HUES64 (cell line): Measurements from ENCODE around the gene RPN2.

Experiments used
- H3K27ac ChIP-seq: 2 replicates; pipeline ENCODE4 v1.7.0; 2013; ENCODE audit warnings: low read depth, low read length, inconsistent platforms
- H3K27me3 ChIP-seq: 2 replicates; pipeline ENCODE4 v1.6.1; 2013; ENCODE audit warnings: mild to moderate bottlenecking, low read length; ENCODE audit not compliant: insufficient read depth
- H3K36me3 ChIP-seq: 2 replicates; pipeline ENCODE4 v1.6.1; 2013; ENCODE audit warnings: mild to moderate bottlenecking, low read length; ENCODE audit not compliant: insufficient read depth
- H3K4me1 ChIP-seq: 2 replicates; pipeline ENCODE4 v1.6.1; 2013; ENCODE audit warnings: mild to moderate bottlenecking, low read length, moderate library complexity; ENCODE audit not compliant: insufficient read depth
- H3K4me3 ChIP-seq: 2 replicates; pipeline ENCODE4 v1.5.1; 2013; ENCODE audit warnings: mild to moderate bottlenecking, low read length, moderate library complexity
- H3K9ac ChIP-seq: 2 replicates; pipeline ENCODE4 v1.6.1; 2013; ENCODE audit warnings: mild to moderate bottlenecking, low read depth, low read length
- H3K9me3 ChIP-seq: 2 replicates; pipeline ENCODE4 v1.6.1; 2013; ENCODE audit warnings: low read depth, low read length; ENCODE audit not compliant: insufficient read depth
- WGBS: fragments of 150-250, 120-280 bp; methylation state at CpG from one replicate; pipeline ENCODE4 v1.1.7; 2013; ENCODE audit warnings: missing lambda C conversion rate; 5-methylcytosine and 5-hydroxymethylcytosine counted together

RPN2 gene

DNA sequence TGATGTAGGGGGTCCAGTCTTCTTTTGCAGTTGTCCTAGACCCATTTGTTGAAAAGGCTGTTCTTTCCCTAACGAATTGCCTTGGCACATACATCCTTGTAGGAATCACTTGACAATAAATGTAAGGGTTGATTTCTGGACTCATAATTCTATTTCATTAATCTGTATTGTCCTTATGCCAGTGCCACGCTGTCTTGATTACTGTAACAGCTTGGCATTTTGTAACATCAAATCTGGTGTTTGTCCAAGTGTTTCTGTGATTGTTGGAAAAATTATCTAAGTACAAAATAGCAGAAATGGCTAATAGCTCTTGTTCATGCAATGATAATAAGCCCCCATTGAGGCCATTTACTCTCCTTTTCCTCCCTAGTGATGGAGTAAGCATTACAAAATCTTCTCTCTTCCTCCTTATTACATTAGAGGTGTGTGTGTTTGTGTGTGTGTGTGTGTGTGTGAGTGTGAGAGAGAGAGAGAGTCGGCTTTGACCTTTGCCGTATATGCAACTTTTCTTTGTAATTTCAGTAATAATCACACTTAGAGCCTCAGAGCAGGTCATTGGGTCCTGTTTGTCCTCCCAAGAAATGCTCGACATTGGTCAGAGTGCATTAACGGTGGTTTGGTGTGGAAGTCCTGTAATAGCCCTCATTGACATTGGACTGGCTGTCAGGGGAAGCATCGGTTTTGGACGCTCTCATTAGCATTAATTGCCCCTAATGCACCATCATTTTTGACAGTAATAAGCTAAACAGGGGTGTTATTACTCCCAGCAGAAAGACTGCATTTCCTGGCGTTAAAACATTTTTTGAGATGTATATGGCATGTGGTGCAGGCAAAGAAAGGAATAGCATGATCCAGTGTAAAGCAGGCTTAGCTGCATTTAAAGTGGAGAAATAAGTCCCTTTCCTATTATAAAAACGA is 40.9 kb downstream of the RPN2 start:
- WGBS = 95% methylated on average over 9 of the region's 10 CpGs
- Histone ChIP-seq H3K27ac (no peak overlapping the region), H3K9ac (no peak overlapping the region), H3K9me3 (no peaks in the 10 kb centered on the region), H3K27me3 (no peaks in the 10 kb centered on the region), H3K4me1 (peaks cover 9% of the 10 kb centered on the region; the same call in 1 of the 2 replicates), H3K4me3 (no peak overlapping the region), H3K36me3 (peaks cover 83% of the 10 kb centered on the region)

DNA sequence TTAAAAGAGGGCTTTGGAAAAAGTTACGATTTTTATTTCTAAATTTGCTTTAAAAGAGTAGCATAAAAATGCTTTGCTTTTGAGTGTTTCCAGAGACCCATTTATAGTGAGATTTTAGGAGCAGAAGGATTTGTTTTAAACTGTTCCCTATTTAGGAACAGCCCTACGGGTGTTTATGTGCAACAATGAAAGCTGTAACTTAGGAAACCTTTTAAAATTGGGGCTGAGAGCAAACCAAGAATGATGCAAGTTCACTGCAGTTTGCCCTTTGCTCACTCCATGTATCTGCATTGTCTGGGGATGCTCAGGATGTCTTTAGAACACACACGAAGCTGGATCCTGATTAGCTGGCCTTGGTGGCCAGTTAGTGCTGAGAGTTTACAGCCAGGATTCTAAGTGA is 41.6 kb downstream of the RPN2 start:
- H3K4me3 ChIP-seq = no peak overlapping the region
- H3K36me3 ChIP-seq = peaks cover 83% of the 10 kb centered on the region
- no peaks in the 10 kb centered on the region for H3K9me3 ChIP-seq
- H3K4me1 ChIP-seq = peaks cover 9% of the 10 kb centered on the region; the same call in 1 of the 2 replicates
- H3K27me3 ChIP-seq = no peaks in the 10 kb centered on the region
- 93% methylated on average over 3 of the region's 3 CpGs for WGBS
- no peak overlapping the region for H3K9ac ChIP-seq
- H3K27ac ChIP-seq = no peak overlapping the region

DNA sequence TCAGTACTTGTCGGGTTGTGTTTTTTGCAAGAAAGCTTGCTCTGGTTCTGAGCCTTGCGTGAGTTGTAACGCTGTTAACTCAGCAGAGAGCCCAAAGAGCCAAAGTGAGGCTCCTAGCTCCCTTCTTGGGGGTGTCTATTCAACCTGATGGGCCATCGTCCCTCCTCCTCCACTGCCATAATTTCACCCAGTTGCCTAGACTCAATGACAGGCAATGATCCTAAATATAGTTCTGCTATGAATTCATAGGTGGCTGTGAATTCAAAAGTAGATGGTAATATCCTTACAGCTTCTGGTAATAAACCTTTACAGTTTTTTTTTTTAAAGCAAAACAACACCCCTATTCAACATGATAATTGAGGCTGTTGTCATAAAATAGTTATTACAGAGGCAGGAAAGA is 43.0 kb downstream of the RPN2 start:
- WGBS = 98% methylated on average over 4 of the region's 4 CpGs
- peaks cover 84% of the 10 kb centered on the region for H3K36me3 ChIP-seq

DNA sequence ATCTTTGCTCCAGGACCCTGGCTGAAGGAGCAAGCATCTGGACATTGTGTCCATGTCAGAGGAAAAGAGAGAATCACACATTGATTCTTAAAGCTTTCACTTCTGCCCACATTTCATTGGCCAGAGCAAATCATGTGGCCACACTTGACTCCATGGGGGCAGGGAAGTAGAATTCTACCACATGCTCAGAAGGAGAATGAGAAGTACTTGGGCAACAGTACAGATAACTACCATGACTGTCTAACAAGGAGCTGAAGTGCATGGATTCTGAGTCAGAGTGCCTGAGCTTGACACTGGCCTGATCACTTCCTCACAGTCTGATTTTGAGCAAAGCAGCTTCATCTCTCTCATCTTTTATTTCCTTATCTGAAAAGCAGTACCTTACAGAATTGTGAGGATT is 43.9 kb downstream of the RPN2 start:
- Histone ChIP-seq H3K4me3 (no peak overlapping the region), H3K36me3 (peaks cover 87% of the 10 kb centered on the region), H3K27ac (no peak overlapping the region)

More for the DNA sequence above, 43.0 kb downstream of the RPN2 start:
- Histone ChIP-seq H3K27me3 (no peaks in the 10 kb centered on the region), H3K4me3 (no peak overlapping the region), H3K9ac (no peak overlapping the region), H3K27ac (no peak overlapping the region), H3K4me1 (peaks cover 14% of the 10 kb centered on the region; the same call in 1 of the 2 replicates), H3K9me3 (no peaks in the 10 kb centered on the region)

DNA sequence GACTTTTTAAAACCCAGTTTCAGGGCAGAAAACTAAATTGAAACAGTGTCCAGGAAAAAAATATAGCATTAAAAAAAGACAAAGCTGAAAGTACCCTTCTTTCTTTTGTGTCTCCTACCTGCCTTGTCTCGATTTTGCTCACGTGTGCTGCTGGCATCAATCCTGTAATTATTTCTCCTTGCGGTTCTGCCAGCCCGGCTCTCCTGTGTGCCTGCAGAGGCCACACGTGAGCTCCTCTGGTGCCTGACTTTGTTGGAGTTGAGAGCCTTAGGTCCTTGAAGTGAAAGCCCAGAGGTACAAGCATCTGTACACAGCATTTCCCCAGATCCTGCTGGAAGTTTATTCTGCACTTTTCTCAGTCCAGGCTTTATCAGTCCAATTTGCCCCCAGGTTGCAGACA is 46.0 kb downstream of the RPN2 start:
- Histone ChIP-seq H3K9ac (no peak overlapping the region), H3K9me3 (no peaks in the 10 kb centered on the region), H3K36me3 (peaks cover 87% of the 10 kb centered on the region), H3K4me1 (peaks cover 40% of the 10 kb centered on the region), H3K27ac (no peak overlapping the region), H3K4me3 (no peak overlapping the region), H3K27me3 (no peaks in the 10 kb centered on the region)
- 96% methylated on average over 5 of the region's 5 CpGs for WGBS

More for the DNA sequence above, 43.9 kb downstream of the RPN2 start:
- Histone ChIP-seq H3K9me3 (no peaks in the 10 kb centered on the region), H3K27me3 (no peaks in the 10 kb centered on the region), H3K9ac (no peak overlapping the region), H3K4me1 (peaks cover 20% of the 10 kb centered on the region)

DNA sequence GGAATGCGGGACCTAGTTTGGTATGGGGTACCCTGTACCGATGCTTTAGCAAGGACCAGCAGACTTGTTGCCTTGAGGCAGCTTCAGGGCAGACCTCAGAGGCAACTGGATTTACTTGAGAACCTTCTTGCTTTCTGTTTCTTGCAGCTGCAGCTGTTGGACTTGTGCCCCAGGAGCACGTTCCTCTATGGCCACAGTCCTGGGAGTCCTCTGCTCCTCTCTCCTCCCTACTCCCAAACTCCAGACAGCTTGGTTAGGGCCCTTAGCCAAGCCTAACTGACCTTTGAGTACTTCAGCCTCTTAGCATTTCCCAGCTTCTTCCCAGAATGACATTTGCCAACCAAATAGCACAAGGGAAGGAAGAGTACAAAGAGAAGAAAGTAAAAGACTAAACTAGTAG is 47.8 kb downstream of the RPN2 start:
- Histone ChIP-seq H3K27me3 (no peaks in the 10 kb centered on the region), H3K9ac (no peak overlapping the region), H3K36me3 (peaks cover 96% of the 10 kb centered on the region), H3K9me3 (no peaks in the 10 kb centered on the region), H3K4me1 (peaks cover 48% of the 10 kb centered on the region), H3K4me3 (no peak overlapping the region), H3K27ac (no peak overlapping the region)
- WGBS = 94% methylated on average over 3 of the region's 3 CpGs

DNA sequence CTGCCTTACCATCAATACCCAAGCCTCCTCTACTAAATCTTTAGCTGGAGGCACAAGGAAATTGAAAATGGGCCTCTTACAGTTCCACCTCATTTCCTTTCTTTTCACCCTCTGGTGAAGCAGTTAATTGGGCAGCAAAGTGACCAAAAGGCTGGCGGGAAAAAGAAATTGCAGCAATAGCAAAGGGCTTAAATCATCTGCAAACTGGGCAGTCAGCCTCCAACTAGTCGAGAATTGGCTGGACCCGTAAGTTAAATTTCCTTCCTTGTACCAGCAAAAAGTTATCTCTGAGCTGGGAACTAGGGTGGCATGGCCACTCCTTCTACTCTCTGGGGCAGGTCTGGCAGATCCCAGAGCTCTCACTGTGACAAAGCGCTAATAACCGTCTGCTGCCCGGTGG is 49.0 kb downstream of the RPN2 start:
- 93% methylated on average over 6 of the region's 6 CpGs for WGBS
- H3K27ac ChIP-seq = peak overlapping the region; percentile 94; the same call in 1 of the 2 replicates

DNA sequence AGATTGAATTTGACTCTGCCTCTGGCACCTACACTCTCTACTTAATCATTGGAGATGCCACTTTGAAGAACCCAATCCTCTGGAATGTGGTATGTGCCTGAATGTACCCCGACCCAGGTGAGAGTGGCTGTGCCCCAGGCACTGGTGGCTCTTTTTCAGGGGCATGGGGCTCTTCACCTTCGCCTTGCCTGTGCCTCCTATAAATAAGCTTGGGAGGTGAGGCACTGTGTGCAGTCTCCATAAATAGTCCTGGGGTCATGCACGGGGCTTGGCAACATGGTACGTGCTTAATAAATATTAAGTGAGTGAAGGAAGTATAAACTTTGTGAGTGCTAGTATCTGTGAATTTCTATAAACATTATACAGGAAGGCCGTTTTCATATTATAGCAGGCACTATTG is 49.5 kb downstream of the RPN2 start:
- WGBS = 93% methylated on average over 5 of the region's 5 CpGs
- Histone ChIP-seq H3K9ac (no peak overlapping the region), H3K27me3 (no peaks in the 10 kb centered on the region), H3K27ac (peak overlapping the region; percentile 94; the same call in 1 of the 2 replicates), H3K4me1 (peaks cover 39% of the 10 kb centered on the region), H3K9me3 (no peaks in the 10 kb centered on the region), H3K4me3 (no peak overlapping the region), H3K36me3 (peaks cover 99% of the 10 kb centered on the region)

More for the DNA sequence above, 49.0 kb downstream of the RPN2 start:
- Histone ChIP-seq H3K36me3 (peaks cover 99% of the 10 kb centered on the region), H3K4me1 (peaks cover 41% of the 10 kb centered on the region), H3K9ac (no peak overlapping the region), H3K27me3 (no peaks in the 10 kb centered on the region), H3K9me3 (no peaks in the 10 kb centered on the region), H3K4me3 (no peak overlapping the region)

DNA sequence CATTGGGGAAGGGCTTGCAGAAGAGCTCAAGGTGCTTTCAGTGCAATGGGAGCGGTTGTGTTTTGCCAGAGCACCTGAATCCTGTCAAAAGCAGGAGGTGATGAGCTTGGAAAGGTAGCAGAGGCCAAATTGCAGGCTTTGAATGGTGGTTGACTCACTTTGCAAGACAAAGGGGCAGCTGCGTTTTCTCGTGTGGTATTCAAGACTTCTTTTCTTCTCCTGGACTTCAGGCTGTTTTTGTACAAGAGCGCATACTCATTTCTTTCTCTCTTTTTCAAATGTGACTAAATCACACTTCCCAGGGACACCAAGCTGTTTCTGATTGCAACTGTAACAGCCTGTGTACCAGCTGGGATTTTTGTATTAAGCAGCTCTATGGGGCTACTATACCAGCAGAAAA is 50.2 kb downstream of the RPN2 start:
- Histone ChIP-seq H3K27me3 (no peaks in the 10 kb centered on the region), H3K9me3 (no peaks in the 10 kb centered on the region), H3K36me3 (peaks cover 99% of the 10 kb centered on the region), H3K4me1 (peaks cover 39% of the 10 kb centered on the region), H3K4me3 (no peak overlapping the region), H3K27ac (peak overlapping the region; percentile 94), H3K9ac (peak overlapping the region; percentile 48)
- WGBS = 43% methylated on average over 4 of the region's 4 CpGs

DNA sequence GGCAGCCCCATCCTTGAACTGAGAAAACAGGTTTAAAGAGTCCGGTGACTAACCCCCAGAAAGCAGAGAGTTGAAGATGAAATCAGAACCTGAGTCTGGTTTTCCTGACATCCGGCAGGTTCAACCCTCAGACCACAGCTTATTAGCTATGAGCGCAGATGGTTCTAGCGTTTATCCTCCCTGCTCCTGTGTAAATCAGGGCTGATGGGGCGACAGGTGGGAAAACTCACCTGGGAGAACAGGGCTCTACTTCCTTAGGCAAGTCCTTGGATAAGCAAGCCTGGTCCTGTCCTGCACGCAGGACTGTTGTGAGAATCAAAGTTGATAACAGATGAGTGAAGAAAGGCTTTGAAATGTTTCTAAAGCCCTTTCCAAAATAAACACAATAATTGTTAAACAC is 51.1 kb downstream of the RPN2 start:
- no peaks in the 10 kb centered on the region for H3K27me3 ChIP-seq
- no peaks in the 10 kb centered on the region for H3K9me3 ChIP-seq
- peaks cover 99% of the 10 kb centered on the region for H3K36me3 ChIP-seq
- H3K4me3 ChIP-seq = no peak overlapping the region
- WGBS = 97% methylated on average over 6 of the region's 6 CpGs
- H3K9ac ChIP-seq = no peak overlapping the region
- peaks cover 39% of the 10 kb centered on the region for H3K4me1 ChIP-seq
- H3K27ac ChIP-seq = peak overlapping the region; percentile 94

DNA sequence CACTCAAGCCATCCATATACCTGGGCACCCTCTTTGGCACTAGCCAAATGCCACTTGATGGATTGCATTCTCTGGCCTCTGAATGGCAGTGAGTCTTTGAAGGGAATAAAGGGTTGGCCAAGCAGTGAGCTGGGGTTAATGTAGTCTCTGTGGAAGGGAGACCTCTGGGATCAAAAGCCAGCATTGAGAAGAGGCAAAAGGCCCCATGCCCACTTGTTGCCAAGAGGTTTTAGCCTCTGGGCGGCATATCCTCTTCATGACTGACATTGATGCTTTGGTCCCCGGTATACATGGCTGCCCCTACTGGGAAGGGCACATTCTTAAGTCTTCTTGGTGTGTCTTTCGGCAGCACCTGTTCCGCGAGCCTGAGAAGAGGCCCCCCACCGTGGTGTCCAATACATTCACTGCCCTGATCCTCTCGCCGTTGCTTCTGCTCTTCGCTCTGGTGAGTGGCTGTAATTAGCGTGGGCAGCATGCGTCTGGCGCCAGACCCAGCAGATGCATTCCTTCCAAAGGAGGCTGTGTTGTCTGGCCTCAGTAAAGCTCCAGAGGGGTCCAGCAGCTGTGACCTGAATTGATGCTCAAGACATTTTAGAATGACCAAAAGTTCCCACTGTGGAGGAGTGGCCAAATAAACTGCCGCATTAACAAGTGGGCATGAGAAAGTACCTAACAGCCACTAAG is 53.0 kb downstream of the RPN2 start:
- Histone ChIP-seq H3K9me3 (no peaks in the 10 kb centered on the region), H3K27me3 (no peaks in the 10 kb centered on the region), H3K36me3 (peaks cover 97% of the 10 kb centered on the region), H3K27ac (no peak overlapping the region), H3K4me3 (no peak overlapping the region), H3K9ac (no peak overlapping the region), H3K4me1 (peaks cover 35% of the 10 kb centered on the region)
- whole genome bisulfite sequencing = 94% methylated on average over 13 of the region's 13 CpGs
